NB4 (cell line): Measurements from ENCODE around the gene MAP3K5.
A peak's percentile ranks its signal among the peaks of the same experiment; 100 is the strongest.

ENCODE experiments used
- DNase-seq: peaks from one replicate; pipeline ENCODE4 v3.0.0; 2010; ENCODE audit warnings: low read depth
- H3K4me3 ChIP-seq: one replicate; pipeline ENCODE4 v1.5.1; 2011; ENCODE audit warnings: mild to moderate bottlenecking, low read depth, low read length, moderate library complexity
- MYC ChIP-seq: IDR thresholded peaks from 2 replicates; pipeline ENCODE4 v1.6.1; 2011; ENCODE audit warnings: low read depth, low read length
- POLR2A ChIP-seq: IDR thresholded peaks from 2 replicates; pipeline ENCODE4 v1.6.1; 2011; ENCODE audit warnings: mild to moderate bottlenecking; ENCODE audit not compliant: insufficient read length; ENCODE audit errors: extremely low read depth
- TF ChIP-seq, protein P1 (sequence below): IDR thresholded peaks from 2 replicates; pipeline ENCODE4 v1.6.1; 2011; ENCODE audit warnings: low read depth, low read length
- TF ChIP-seq, protein P2 (sequence below): IDR thresholded peaks from one replicate; pipeline ENCODE4 v1.5.1; 2012; ENCODE audit warnings: low read depth, low read length

MAP3K5 gene

DNA sequence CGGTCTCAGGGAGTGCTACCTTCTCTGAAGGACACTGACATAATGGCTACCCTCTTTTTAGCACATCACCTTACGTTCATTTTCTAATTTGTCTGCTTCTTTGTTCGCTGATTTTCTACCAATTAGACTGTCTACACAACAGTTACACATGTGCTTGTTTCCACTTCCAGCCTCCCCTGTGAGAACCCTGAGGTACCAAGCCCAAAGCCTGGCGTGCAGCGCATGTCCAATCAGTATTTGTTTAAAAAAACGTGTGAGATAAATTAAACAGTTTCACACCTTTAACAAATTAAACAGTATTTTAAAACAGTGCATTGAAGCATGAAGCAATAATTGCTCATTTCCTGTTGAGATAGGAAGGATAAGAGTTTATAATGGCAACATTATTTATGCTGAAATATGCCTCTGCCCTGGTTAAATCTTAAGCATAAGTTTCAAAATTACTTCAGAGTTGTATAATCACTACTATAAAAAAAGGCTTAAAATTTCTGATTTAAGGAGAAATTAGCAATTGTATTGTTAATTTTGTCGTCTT, 88.9 kb downstream of the MAP3K5 start:
- no peak for DNase-seq
- no peak overlapping the region for H3K4me3 ChIP-seq

DNA sequence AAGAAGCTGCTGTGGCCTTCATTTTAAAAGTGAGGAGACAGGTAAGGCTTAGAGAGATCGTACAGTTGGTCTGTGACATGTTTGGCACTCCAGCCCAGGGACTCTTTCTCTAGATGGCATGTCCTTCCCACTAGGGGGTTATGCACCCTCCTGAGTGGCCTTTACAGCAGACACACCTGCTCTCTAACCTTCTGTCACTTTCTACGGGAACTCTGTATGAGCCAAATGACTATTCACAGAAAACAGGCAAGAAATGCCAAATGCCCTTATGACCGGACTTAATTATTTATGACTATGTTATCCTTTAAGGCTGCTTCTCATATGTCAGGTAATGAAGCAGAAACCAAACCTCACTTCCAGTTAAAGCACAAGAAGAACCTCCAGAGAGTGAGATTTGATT, 91.2 kb downstream of the MAP3K5 start:
- DNase-seq, result no peak
- H3K4me3 ChIP-seq, result no peak overlapping the region
- TF ChIP-seq, protein P1, sequence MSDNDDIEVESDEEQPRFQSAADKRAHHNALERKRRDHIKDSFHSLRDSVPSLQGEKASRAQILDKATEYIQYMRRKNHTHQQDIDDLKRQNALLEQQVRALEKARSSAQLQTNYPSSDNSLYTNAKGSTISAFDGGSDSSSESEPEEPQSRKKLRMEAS, result no peak
- no peak for TF ChIP-seq MYC
- no peak for TF ChIP-seq POLR2A
- TF ChIP-seq, protein P2, sequence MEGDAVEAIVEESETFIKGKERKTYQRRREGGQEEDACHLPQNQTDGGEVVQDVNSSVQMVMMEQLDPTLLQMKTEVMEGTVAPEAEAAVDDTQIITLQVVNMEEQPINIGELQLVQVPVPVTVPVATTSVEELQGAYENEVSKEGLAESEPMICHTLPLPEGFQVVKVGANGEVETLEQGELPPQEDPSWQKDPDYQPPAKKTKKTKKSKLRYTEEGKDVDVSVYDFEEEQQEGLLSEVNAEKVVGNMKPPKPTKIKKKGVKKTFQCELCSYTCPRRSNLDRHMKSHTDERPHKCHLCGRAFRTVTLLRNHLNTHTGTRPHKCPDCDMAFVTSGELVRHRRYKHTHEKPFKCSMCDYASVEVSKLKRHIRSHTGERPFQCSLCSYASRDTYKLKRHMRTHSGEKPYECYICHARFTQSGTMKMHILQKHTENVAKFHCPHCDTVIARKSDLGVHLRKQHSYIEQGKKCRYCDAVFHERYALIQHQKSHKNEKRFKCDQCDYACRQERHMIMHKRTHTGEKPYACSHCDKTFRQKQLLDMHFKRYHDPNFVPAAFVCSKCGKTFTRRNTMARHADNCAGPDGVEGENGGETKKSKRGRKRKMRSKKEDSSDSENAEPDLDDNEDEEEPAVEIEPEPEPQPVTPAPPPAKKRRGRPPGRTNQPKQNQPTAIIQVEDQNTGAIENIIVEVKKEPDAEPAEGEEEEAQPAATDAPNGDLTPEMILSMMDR, result no peak

More for the DNA sequence above, 88.9 kb downstream of the MAP3K5 start:
- no peak for TF ChIP-seq POLR2A
- TF ChIP-seq, protein P1, result no peak
- TF ChIP-seq, protein P2, result no peak
- no peak for TF ChIP-seq MYC

DNA sequence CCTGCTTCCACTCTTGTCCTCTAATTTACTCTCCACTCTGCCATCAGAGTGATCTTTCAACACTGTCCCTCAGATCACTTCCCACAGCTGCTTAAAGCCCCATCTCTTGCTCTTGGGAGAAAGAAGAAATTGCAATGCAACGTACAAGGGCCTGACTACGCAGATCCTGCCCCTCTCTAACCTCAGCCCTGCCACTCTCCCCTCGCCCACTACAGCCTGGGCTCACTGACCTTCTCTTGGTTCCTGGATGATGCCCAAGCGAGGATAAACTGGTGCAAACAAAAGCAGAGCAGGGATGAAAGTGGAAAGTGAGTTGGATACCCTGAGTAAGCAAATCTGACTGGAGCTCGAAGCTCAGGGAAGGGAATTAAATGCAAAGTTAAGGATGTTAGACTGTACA, 92.9 kb downstream of the MAP3K5 start:
- TF ChIP-seq, protein P1, result no peak
- no peak for TF ChIP-seq POLR2A
- TF ChIP-seq MYC, result no peak
- TF ChIP-seq, protein P2, result no peak
- DNase-seq, result no peak
- H3K4me3 ChIP-seq, result no peak overlapping the region

DNA sequence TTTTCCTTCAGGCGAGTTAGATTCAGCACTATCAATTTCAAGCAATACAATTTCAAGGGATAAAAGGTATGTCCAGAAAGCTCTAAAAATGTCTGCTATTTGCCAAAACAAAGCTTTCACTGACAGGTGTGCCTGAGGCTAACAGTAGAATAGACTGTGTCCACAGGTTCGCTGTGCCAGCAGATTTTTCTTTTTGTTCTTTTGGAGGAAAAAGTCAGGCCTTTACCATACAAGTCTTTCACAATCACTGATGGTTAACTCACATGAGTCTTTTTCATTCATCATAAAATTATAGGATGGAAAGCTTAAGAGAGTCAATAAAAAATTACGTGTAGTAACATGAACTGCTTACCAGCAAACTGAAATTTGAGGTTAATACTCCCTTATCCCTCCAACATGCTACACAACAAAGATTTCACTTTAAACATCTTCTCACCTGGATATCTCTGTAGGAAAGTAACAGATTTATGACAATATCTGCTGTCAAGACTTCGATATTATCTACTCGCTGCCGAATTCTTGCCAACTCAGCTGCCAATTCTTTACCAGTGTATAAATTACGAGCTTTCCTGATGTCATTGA, 95.4 kb downstream of the MAP3K5 start:
- DNase-seq, result no peak
- no peak overlapping the region for H3K4me3 ChIP-seq
- TF ChIP-seq MYC, result no peak

DNA sequence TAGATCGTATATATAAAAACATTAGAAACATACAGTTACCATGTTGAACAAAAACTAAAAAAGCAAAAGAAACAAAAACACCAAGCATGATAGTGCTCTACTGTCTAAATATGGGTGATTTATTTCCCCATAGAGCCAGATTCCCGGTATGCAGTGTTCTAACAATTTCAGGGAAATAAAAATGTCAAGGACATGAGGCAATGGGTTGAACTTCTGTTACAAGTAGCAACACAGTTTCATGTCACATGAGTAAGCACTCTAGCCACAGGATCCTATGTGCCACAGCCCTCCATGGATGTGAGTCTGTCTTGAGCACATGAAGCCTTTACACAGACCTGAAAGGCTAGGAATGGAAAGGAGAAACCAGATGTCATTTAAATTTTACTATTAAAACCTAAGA, 96.0 kb downstream of the MAP3K5 start:
- TF ChIP-seq POLR2A, result no peak
- TF ChIP-seq, protein P2, result no peak
- no peak for TF ChIP-seq MYC
- TF ChIP-seq, protein P1, result no peak
- peak; percentile 10 for DNase-seq
- no peak overlapping the region for H3K4me3 ChIP-seq

DNA sequence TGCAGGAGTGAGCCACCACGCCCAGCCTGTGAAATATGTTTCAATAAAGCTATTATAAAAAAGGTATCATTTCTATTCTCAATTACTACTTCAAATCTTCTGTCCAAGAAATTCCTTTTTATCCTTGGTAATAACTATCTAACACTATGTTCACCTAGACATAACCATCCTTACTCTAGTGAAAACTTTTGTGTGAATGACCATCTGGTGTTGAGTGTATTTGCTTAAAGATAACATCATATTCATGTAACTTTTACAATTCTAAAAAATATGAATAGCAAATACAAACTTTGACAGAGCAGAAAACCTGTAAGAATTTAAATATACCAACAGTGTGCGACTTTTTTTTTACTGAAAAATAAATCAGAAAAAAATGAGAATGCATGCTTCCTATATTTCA, 96.9 kb downstream of the MAP3K5 start:
- no peak overlapping the region for H3K4me3 ChIP-seq
- TF ChIP-seq POLR2A, result no peak
- TF ChIP-seq, protein P1, result no peak
- TF ChIP-seq, protein P2, result no peak
- no peak for TF ChIP-seq MYC
- no peak for DNase-seq
